IPS-NIHi11 (cell line): ENCODE results near the gene CFAP119.
A peak's percentile ranks its signal among the peaks of the same experiment; 100 is the strongest.
"Not testable (repeated sequence)": the region's sequence is repeated elsewhere in the genome, so short reads cannot be mapped to it uniquely, and the experiment has no call there.

Source experiments
- DNase-seq: peaks from one replicate; pipeline ENCODE4 v3.0.0; 2012; ENCODE audit warnings: mixed read lengths, low spot score

The CFAP119 gene

DNA sequence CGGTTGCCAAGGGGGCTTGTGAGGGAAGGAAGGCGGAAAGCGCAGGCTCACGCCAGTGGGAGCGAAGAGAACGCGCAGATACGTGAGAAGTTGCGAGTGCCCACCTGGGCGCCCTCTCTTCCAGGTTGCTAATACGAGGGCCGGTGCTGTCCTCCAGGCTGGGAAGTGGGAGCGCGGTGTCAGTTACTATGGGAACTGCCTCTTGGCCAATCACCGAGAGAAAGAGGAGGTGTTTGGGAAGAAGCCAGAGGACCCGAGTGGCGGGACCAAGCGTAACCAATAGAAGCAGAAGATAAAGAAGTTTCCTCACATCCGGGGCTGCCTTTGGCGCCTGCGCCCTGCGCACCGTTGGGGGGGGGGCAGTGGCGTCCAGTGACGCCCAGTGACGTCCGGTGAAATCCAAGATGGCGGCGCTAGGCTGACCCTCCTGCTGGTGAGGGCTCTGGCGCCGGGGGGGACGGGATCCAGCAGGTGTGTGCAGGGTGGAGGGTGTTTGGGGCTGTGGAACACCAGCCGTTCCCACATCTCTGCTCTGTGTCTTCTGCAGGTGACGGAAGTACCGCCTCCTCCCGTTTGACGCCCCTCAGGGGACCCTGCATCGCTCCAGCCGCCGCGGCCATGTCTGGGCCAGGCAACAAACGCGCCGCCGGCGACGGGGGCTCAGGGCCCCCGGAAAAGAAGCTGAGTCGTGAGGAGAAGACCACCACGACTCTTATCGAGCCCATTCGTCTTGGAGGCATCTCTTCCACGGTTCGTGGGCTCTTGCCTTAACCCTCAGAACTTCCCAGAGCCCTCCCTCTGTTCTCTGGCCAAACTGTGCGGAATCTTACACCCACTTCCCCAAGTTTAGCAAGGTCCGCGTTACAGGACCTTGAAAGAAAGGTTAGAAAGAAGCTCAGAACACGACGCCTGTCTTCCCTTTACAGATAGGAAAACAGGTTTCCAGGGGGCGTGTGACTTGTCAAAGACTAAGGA lies at the start of gene CFAP119, which contains the start of gene RNF40:
Gene CFAP119, minus strand, starts transcription at position 135 of the 975 bp plus-strand sequence. CDS start 314 bp downstream, outside the sequence.
Gene RNF40, plus strand, starts transcription at position 395 of the 975 bp plus-strand sequence. Its CDS starts 224 bp downstream, at position 619.
- peak; percentile 100 for DNase-seq

DNA sequence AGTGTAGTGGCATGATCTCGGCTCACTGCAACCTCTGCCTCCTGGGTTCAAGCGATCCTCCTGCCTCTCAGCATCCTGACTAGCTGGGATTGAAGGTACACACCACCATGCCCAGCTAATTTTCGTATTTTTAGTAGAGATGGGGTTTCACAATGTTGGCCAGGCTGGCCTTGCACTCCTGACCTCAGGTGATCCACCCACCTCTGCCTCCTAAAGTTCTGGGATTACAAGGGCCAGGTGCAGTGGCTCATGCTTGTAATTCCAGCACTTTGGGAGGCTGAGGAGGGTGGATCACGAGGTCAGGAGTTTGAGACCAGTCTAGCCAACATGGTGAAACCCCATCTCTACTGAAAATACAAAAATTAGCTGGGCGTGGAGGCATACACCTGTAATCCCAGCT lies 47.8 kb upstream of the CFAP119 start:
- not testable (repeated sequence) for DNase-seq

DNA sequence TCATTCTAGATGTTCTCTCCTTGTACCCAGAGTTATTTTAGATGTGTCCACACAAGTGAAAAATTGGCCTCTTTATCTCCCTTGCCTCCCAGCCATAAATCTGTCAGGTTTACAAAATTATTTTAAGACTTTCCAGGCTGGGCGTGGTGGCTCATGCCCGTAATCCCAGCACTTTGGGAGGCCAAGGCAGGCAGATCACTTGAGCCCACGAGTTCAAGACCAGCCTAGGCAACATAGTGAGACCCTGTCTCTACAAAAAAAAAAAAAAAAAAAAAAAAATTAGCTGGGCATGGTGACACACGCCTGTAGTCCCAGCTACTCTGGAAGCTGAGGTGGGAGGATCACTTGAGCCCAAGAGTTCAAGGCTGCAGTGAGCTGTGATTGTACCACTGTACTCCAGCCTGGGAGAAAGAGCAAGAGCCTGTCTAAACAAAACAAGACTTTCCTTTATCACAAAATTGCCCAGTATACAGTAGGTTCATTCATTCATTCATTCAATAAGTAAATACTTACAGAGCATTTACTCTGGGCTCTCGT lies 47.1 kb upstream of the CFAP119 start:
- not testable (repeated sequence) for DNase-seq

DNA sequence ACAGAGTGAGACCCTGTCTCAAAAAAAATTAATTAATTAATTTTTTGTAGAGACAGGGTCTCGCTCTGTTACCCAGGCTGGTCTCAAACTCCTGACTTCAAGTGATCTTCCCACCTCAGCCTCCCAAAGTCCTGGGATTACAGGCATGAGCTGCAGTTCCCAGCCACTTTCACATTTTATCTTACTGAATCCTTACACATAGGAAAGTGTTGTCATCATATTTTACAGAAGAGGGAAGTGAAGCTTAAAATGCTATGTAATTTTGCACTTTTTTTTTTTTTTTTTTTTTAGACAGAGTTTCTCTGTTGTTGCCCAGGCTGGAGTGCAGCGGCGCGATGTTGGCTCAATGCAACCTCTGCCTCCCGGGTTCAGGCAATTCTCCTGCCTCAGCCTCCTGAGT lies 46.3 kb upstream of the CFAP119 start:
- DNase-seq, result no peak

DNA sequence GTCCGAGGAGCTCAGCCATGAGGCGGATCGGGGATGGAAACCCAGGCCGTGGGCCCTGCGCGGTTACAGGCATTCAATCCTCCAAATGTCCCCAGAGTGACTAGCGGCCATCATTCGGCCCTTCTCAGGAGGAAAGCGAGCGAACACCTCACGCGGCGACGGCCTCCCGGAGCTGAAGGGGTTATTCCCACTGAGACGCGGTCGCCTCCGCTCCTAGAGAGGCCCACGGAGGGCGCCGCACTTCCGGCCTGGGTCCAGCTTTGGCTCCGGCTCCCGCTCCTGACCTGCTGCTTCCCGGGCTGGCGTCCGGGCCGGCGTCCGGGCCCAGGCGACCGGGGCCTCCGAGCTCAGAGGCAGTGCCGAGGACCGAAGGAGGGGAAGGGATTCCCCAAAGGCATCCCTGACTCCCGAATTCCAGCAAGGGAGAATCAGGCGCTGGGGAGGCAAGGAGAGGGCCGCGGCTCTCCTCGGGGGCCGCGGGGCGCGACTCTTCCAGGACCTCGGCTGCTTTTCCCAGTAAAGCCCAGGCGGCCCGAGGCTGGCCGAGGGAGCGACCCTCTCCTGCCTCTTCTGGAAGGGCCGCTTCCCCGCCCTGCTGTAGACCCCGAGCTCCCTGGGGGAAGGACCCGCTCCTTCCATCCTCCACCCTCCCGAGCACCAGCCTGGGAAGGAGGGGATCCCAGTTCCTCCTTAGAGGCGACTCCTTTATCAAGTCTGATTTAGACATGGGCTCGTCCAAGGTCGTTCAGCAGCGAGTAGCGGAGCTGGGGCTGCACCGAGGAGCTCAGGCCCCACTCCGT lies 43.7 kb upstream of the CFAP119 start:
- DNase-seq, result peak; percentile 92

DNA sequence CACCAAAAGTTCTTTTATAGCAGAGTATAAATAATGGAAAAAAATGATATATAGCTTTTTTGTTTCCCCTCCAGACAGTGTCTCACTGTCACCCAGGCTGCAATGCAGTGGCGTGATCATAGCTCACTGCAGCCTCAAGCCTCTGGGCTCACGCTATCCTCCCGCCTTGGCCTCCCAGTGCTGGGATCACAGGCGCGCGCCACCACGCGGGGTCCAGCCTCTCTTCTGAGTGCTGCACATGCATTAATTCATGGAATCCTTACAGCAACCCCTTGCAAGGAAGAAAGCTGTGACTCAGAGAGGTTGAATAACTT lies 43.2 kb upstream of the CFAP119 start:
- DNase-seq, result no peak

DNA sequence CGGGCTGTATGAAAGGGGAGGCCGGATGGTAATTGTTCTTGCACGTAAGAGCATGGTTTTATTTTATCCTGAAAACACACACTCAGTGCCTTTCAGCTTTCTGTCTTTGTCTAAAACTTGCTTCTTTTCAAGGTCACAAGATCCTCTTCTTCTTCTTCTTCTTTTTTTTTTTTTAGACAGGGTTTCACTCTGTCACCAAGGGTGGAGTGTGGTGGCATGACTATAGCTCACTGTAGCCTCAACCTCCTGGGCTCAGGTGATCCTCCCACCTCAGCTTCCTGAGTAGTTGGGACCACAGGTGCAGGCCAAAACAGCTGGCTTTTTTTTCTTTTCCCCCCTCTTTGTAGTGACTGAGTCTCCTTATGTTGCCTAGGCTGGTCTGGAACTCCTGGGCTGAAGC lies 41.1 kb upstream of the CFAP119 start:
- DNase-seq, result no peak

DNA sequence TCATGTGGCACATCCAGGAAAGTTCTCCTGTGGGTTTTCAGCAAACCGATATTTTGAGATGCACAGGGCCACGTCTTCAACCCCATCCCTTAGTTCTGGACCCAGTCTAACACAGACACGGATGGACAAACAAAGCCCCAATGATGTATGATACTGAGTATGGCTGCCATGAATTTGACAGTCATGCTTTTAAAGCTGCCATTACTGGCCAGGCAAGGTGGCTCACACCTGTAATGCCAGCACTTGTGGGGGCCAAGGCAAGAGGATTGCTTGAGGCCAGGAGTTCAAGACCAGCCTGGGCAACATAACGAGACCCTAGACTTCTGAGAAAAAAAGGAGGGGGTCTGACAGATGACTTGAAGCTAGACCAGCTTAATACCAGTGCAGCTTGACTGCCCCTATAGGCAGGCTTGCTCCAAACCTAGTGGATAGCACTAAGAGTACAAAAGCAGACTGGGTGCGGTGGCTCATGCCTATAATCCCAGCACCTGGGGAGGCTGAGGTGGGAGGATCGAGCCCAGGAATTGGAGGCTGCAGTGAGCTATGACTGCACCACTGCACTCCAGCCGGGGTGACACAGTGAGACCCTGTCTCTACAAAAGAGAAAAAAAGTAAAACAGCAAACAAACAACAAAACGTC lies 35.9 kb upstream of the CFAP119 start:
- no peak for DNase-seq

DNA sequence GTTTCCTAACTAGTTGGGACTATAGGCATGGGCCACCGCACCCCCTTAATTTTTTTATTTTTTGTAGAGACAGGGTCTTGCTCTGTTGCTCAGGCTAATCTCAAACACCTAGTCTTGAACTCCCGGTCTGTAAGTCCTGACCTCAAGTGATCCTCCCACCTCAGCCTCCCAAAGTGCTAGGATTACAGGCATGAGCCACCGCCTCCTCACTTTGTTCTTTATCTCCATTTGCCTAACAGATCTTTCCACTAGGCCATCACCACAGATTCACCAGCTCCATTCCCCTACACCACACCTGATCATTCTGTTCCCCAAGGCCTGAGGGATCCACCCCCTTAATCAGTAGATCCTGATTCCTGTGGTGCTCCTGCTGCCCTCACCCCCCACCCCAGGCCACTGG lies 32.8 kb upstream of the CFAP119 start:
- no peak for DNase-seq

DNA sequence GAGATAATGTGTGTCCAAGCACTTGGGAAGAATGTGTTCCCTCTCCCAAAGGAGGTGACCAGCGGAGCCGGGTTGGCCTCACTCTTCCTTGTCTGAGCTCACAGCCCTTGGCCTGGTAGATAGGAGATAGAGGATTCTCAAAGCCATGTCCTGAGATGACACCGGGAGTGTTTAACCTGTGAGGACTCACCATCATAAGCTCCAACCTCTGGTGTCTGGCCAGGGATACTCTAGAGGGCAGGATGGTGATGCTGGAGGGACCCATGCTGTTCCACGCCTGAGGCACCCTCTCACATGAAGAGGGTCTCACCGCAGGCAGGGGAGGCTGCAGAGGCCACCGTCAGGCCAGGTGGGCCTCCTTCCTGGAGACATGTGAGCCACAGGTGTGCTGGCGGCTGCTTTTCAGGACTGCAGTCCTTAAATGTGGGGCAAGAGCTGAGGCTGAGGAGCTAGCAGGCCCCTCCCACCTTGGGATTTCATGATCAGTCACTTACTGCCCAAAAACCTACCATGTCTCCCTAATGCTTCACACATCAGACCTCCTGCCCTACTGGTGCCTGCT lies 31.7 kb upstream of the CFAP119 start:
- DNase-seq, result no peak

DNA sequence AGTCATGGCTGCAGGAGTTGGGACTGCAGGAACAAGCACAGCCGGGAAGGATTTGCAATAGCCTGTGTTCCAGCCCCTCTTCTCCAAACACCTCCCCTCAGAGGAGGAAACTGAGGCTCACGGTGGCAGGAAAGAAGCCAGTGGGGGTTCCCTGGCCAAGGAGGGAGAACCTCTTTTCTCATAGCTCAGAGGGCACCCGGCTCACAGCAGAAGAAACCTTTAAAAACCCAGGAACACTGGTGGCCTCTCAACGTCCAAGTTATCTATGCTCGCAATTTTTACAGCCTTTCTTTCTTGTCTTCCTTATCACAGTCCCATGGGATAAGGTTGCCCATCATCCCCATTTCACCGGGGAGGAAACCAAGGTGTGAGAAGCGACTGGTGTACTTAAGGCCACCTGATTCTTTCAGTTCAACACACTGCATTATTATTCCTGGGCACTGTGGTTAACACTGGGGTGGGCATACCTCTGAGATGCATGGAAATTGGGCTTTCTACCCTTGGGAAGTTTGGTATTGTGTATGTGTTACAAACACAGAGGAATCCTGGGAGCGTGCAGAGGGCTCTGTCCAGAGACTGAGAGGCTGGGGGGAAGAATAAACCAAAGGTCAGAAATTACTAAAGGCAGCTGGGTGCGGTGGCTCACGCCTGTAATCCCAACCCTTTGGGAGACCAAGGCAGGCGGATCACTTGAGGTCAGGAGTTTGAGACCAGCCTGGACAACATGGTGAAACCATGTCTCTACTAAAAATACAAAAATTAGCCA lies 25.9 kb upstream of the CFAP119 start:
- no peak for DNase-seq

DNA sequence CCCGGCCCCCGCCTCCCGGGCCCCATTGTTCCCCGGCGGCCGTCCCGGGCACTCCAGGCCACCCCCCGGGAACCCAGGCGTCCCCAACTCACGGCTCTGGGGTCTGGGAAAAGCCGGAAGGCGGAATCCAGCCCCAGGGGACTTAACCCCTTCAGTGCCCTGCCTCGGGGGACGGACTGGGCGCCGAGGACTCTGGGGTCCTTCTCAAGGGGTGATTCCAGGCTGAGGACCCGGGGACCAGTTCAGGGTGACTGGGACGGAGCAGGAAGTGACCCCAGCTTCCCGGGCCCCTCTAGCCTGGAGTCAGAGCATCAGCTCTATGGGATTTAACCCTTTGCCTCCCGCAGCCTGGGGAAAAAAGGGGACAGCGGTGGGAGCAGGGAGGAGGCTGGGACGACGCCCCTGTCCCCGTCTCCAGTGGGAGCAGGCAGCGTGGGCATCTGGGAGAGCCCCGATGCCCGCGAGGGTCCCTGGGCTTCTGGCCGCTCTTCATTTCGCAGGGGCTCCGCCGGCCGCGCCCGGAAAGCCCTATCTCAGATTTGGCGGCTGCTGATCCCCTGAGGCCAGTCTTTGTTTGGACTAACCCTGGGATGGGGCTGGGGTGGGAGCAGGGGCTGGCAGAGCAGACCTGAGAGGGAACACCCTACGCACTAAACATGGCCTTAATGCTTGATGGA lies 25.2 kb upstream of the CFAP119 start, which contains the start of gene ZNF629:
Gene ZNF629, minus strand, starts transcription at position 270 of the 677 bp plus-strand sequence. CDS start 2,723 bp downstream, outside the sequence.
- peak; percentile 93 for DNase-seq

DNA sequence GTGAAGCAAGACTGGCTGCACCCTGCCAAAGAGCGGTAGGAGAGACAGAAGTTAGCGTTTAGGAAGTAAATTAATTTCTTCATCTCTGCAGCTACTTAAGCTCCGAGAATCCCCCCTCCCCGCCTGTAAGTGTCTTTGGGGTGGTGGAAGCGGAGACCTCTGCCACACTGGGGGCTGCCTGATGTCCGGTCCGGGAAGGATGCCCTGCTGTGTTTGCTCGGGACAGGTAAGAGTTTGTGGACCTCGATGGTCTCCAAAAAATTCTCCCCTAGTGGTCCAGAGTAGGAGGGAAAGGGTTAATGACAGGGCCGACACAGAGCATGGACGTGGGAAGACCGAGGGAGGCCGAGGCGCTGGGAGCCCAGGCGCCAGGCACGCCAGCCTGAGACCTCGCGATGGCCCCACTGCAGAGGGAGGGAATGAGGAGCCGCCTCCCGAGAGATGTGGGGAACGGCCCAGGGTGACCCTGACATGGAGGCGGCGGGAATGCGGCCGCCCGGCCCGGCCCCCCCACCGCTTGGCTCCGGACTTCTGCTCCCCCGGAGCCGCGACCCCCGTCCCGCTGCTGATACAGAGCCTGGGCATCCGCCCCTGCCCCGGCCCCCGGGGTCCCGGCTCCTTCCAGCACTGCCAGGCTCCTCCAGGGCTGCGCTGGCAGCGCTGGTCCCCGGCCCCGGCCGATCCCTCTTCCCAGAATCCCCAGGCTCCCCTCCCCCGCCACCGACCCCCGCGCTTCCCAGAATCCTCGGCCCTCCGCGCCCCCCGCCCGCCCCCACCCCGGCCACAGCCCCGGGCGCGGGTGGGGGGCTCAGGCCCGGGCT lies 24.5 kb upstream of the CFAP119 start:
- peak; percentile 87 for DNase-seq

DNA sequence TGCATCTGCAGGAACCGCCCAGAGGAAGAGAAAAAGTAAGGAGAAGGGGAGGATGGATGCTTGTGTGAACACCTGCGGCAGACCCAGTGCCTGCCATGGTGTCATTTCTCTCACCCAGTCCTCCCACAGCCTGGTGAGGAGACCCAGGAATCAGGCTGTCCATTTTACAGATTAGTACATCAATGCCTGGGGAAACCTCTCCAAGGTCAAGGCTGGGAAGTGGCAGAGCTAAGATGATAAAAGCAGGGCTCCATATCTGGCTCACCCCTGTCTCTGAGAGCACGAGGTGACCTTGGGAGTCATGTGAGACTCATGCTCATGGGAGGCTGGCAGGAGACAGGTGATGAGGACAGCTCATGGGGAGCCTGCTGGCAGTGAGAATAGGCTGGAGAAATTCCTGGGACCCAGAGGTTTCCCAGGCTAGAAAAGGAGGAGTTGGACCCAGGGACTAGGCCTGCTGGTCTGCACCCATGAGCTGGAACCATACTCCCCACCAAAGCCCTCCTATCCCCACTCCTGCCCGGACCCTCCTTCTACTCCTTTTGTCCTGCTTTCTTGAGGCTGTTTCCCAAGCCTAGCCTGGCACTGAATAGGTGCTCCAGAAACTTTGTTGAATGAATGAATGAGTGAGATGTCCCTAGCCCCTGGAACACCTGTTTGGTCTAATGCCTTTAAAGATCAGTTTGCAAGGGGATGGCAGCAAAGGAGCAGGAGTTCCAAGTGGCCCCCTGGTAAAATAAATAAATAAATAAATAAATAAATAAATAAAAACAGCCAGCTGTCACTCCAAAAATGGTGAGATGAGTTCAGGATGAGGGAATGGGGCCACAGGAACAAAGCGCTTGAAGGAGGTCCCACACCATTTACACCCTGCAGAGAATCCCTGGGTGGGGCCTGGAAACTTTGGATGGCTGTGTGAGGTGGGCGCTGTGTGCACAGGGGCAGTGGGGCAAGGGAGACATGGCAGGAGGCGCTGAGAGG lies 23.6 kb upstream of the CFAP119 start:
- DNase-seq, result no peak

DNA sequence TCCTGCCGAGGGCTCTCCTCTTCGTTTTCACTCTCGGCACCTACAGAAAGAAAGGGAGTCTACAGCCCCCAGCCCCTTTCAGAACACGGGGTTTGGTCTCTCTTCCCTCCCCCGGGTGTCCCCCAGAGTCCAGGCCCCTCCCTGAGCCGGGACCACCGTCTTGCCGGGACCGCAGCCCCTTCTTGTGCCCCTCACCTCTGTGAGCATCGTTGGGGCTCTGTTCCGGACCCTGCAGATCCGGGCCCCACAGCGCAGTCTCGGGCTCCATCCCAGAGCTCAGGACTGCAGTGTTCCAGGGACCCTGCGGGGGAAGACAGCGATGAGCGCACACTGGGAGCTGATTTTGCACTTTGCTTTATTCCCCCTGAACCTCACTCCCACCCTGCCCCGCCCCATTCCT lies 22.4 kb upstream of the CFAP119 start:
- DNase-seq, result no peak

DNA sequence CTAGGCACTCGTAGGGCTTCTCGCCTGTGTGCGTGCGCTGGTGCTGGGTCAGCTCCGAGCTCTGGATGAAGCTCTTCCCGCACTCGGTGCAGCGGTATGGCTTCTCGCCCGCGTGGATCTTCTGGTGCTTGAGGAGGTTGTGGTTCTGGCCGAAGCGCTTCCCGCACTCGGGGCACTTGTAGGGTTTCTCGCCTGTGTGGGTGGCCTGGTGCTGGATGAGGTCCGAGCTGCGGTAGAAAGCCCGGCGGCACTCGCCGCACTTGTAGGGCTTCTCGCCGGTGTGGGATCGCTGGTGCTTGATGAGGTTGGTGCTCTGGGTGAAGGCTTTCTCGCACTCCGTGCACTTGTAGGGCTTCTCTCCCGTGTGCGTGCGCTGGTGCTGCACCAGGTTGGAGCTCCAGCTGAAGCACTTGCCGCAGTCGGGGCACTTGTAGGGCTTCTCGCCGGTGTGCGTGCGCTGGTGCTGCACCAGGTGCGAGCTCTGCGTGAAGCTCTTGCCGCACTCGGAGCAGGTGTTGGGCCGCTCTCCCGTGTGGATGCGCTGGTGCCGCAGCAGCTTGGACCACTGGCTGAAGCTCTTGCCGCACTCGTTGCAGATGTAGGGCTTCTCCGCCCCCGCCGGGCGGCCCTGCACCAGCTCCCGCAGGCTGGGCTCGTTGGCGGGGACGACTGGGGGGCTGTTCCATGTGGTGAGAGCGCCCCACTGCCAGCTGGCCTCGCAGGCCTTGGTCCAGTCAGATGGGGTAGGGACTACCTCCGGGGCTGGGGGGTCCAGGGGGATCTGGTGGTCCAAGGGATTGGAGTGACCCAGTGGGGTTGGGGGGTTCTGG lies 21.6 kb upstream of the CFAP119 start:
- DNase-seq, result no peak
